ENCODE results near the gene FAXC. TPM values are rescaled to one million over a fixed set of nuclear protein-coding genes. Genes with fewer than 3 reads are reported as not detected.

FAXC gene
- total and polyA plus RNA-seq, 2 of the 13 experiments (the other 11 are each of a cell fraction or from before 2014, with no cell fraction given) = 0.11 to 0.63 TPM

- TF ChIP-seq NKX3-1 (CRISPR knock-in tag; IDR thresholded peaks at IDR 0.05) = peak; percentile 22; the same call in 1 of the 2 replicates
- no peak for TF ChIP-seq ZNF33A (CRISPR knock-in tag; IDR thresholded peaks at IDR 0.05; ENCODE audit: borderline replicate concordance)
- TF ChIP-seq ZMAT3 (CRISPR knock-in tag; conservative IDR thresholded peaks at IDR 0.05) = no peak
- TF ChIP-seq DPF2 (CRISPR knock-in tag; IDR thresholded peaks at IDR 0.05; ENCODE audit: borderline replicate concordance, low read depth) = no peak
- TF ChIP-seq SP140L (CRISPR knock-in tag; IDR thresholded peaks at IDR 0.05; ENCODE audit: borderline replicate concordance) = no peak
- TF ChIP-seq SAP130 (CRISPR knock-in tag; IDR thresholded peaks at IDR 0.05; ENCODE audit: low read depth) = peak; percentile 66
- peak; percentile 59; the same call in 1 of the 2 replicates for TF ChIP-seq PHF21A (CRISPR knock-in tag; IDR thresholded peaks at IDR 0.05)
- TF ChIP-seq ZNF75D (CRISPR knock-in tag; IDR thresholded peaks at IDR 0.05; ENCODE audit: borderline replicate concordance) = no peak
- TF ChIP-seq CSRNP2 (CRISPR knock-in tag; conservative IDR thresholded peaks at IDR 0.05; ENCODE audit: low read depth) = no peak
- no peak for TF ChIP-seq BORCS8-MEF2B (CRISPR knock-in tag; IDR thresholded peaks at IDR 0.05)
- no peak for TF ChIP-seq ZNF777 (CRISPR knock-in tag; IDR thresholded peaks at IDR 0.05)
- no peak for TF ChIP-seq BCL6 (CRISPR knock-in tag; IDR thresholded peaks at IDR 0.05)
- no peak for TF ChIP-seq CREM (IDR thresholded peaks at IDR 0.05)
- TF ChIP-seq CREM (CRISPR knock-in tag; IDR thresholded peaks at IDR 0.05) = no peak
- no peak for TF ChIP-seq ZIK1 (CRISPR knock-in tag; IDR thresholded peaks at IDR 0.05; ENCODE audit: borderline replicate concordance, low read depth)
- TF ChIP-seq ZNF646 (CRISPR knock-in tag; IDR thresholded peaks at IDR 0.05) = no peak
- 0 out of 2 replicates have a peak, but pooled peaks have one; percentile 19 for TF ChIP-seq ZNF280D (CRISPR knock-in tag; IDR thresholded peaks at IDR 0.05)
These were observed 44.4 kb upstream of the FAXC start, which contains the start of gene COQ3 (continued) for GRCh38 chr6:99393698-99394531.
